ENCODE measurements around the gene ANKRD65.

ANKRD65 gene

DNA sequence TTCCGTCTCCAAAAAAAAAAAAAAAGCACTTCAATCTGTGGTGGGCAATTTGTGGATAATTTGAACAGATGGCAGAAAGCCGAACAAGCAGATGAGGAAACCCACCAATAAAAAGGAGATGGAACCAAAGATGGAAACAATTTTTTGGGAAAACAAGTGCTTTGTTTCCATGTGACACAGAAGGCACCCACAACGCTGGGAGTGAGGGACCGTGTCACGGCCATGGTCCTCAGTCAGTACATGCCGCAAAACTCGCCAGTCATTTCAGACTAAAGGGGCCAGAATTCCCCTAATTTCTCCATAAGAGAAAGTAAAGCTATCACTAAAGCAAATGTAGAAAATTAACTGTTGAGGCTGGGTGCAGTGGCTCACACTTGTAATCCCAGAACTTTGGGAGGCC is 27.0 kb downstream of the ANKRD65 start:
- H3K4me3 ChIP-seq (ENCODE audit: low read depth, low read length), result no peak overlapping the region
- TF ChIP-seq, protein P1, sequence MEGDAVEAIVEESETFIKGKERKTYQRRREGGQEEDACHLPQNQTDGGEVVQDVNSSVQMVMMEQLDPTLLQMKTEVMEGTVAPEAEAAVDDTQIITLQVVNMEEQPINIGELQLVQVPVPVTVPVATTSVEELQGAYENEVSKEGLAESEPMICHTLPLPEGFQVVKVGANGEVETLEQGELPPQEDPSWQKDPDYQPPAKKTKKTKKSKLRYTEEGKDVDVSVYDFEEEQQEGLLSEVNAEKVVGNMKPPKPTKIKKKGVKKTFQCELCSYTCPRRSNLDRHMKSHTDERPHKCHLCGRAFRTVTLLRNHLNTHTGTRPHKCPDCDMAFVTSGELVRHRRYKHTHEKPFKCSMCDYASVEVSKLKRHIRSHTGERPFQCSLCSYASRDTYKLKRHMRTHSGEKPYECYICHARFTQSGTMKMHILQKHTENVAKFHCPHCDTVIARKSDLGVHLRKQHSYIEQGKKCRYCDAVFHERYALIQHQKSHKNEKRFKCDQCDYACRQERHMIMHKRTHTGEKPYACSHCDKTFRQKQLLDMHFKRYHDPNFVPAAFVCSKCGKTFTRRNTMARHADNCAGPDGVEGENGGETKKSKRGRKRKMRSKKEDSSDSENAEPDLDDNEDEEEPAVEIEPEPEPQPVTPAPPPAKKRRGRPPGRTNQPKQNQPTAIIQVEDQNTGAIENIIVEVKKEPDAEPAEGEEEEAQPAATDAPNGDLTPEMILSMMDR (IDR thresholded peaks at IDR 0.05; ENCODE audit: low read depth, low read length), result no peak

DNA sequence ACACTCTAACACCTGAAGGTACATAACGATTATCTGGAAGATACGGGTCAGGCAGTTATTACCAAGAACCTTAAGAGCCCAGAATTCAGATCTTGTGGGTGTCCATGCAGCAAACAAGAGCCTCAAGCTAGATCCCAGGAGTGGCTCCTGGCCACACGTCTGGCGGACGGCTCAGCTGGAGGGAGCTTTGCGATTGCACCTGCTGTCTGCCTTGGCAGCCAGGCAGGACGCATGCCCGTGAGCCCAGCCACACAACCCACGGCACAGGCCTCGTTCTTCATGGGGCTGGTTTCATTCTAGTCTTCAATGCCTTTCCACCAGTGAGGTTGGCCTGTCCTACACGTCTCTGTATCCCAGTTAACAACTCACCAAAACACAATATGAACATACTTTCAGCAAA is 27.6 kb downstream of the ANKRD65 start:
- no peak overlapping the region for H3K4me3 ChIP-seq (ENCODE audit: low read depth, low read length)
- TF ChIP-seq, protein P1 (IDR thresholded peaks at IDR 0.05; ENCODE audit: low read depth, low read length), result no peak

DNA sequence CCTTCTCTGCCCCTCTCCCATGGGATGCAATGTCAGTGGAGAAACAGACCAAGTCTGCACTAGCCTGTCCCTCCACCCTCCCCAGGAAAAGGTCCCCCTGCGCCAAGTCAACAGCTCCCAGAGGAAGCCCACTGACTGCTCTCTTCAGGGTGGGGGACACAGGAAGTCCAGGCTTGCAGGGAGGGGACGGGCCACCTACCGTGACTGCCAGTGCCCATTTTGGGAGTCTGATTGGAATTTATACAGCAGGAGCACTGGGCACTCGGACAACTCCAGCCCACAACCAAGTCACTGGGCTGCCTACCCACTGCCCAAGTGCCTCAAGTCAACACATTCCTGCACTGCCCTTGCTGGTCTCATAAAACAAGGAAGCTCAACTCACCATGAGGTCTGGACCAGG is 28.1 kb downstream of the ANKRD65 start:
- no peak overlapping the region for H3K4me3 ChIP-seq (ENCODE audit: low read depth, low read length)
- TF ChIP-seq, protein P1 (IDR thresholded peaks at IDR 0.05; ENCODE audit: low read depth, low read length), result no peak

DNA sequence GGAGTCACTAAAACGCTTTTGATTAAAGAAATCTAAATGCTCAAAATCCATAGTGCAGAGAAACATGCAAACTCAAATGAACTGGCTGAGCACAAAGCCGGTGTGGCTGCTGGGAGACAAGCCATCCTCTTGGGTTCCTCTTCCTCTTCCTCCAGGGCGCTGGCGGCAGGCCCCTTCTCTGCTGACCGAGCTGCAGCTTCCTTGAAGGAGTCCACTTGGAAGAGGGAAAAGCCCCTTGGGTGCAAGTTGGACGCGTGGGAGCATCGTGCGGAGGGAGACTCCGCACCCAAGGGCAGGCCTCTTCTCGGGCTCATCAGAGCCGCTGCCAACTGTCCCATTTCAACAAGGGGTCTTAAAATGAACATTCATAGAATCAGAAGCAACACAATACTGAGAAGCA is 29.9 kb downstream of the ANKRD65 start:
- TF ChIP-seq, protein P1 (IDR thresholded peaks at IDR 0.05; ENCODE audit: low read depth, low read length), result no peak

DNA sequence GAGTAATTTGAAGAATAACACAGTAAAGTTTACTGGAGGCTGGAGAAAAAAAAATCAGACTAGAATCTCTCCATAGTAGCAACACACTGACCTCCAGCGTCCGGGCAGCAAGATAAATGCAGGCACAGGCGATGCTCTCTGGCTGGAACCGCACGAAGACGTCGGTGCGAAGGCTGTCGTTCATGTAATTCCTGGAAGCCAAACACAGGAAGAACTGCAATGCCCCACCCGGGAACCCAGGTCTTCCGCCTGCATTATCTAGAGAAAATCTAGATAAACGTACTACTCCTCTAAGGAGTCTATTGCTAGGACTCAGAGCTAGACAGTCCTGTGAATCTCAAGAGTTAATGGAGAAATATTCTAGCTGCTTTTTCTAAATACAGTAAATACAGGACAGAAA is 30.4 kb downstream of the ANKRD65 start:
- TF ChIP-seq, protein P1 (IDR thresholded peaks at IDR 0.05; ENCODE audit: low read depth, low read length), result no peak
- no peak overlapping the region for H3K4me3 ChIP-seq (ENCODE audit: low read depth, low read length)

More for the DNA sequence above, 29.9 kb downstream of the ANKRD65 start:
- no peak overlapping the region for H3K4me3 ChIP-seq (ENCODE audit: low read depth, low read length)

DNA sequence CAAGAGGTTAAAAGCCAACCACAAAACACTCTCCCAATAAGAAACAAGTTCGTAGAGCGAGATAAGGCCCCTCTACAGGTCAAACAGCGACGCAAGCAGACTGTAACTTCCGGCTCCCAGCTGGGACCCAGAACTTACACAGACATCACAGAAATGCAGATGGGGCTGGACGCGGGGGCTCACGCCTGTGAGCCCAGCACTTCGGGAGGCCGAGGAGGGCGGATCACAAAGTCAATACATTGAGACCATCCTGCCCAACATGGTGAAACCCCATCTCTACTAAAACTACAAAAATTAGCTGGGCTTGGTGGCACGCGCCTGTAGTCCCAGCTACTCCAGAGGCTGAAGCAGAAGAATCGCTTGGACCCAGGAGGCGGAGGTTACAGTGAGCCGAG is 33.0 kb downstream of the ANKRD65 start:
- TF ChIP-seq, protein P1 (IDR thresholded peaks at IDR 0.05; ENCODE audit: low read depth, low read length), result no peak
- H3K4me3 ChIP-seq (ENCODE audit: low read depth, low read length), result no peak overlapping the region

DNA sequence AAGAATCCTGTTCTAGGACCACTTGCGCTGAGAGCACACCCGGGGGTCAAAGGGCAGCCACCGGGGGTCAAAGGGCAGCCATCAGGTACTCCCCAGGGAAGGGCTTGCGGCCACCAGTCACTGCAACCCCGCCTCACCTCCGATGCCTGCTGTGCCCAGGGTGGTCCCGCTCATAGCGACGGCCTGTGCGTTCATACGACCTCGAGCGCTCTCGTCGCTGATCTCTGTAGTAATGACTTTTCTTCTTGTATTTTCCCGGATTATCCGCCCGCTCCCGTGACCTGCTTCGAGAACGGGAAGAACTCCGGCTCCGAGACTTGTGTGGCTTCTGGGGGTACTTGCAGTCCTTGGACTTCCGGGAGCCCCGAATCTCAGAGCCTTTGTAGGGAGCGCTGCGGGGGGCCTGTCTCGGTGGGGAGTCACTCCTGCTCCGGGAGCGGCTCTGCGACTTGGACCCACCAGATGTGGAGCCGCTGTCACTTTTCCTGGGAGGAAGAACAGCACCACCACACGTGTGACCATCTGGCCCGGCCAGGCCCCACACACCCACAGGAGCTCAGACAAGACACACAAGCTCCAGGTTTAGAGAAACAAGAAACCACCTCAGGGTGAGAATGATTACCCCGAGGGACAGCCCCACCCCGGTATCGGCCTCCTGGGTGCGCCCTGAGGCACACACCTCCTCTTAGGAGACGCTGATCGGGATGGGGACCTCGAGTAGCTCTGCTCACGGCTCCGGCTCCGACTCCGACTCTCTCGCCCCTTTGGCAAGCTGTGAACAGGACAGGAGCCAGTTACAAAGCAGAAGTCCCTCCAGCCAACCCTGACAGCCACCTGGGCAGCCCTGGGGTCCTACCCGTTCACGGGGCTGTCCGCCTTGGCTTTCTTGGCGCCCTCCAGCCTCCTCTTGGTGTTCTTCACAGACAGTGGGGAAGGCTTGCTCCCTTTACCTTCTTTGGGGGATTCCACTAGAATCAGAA is 33.7 kb downstream of the ANKRD65 start:
- TF ChIP-seq, protein P1 (IDR thresholded peaks at IDR 0.05; ENCODE audit: low read depth, low read length), result no peak
- no peak overlapping the region for H3K4me3 ChIP-seq (ENCODE audit: low read depth, low read length)
